ENCODE results near the gene AMOTL1.

AMOTL1 gene

GRCh38 chr11:94732617-94733281, 35.4 kb upstream of the AMOTL1 start:
- Histone ChIP-seq H3F3A (ENCODE audit: control insufficient read depth, insufficient read depth) (no peaks in the 10 kb centered on the region), H3K4me2 (ENCODE audit: low read length) (no peak overlapping the region), H3K27ac (ENCODE audit: low read depth, low read length) (no peak overlapping the region), H3K27me3 (ENCODE audit: control insufficient read depth, low read length) (no peaks in the 10 kb centered on the region), H3K4me1 (ENCODE audit: control insufficient read depth, low read length) (no peaks in the 10 kb centered on the region), H3K36me3 (ENCODE audit: control insufficient read depth, low read length) (no peaks in the 10 kb centered on the region), H3K9me2 (replicated peaks; ENCODE audit: control insufficient read depth, low read length) (no peaks in the 10 kb centered on the region), H3K4me3 (ENCODE audit: low read length) (no peak overlapping the region), H3K79me2 (ENCODE audit: control insufficient read depth, low read length) (no peaks in the 10 kb centered on the region), H3K9me3 (ENCODE audit: control insufficient read depth, insufficient read depth, low read length) (no peaks in the 10 kb centered on the region), H4K20me1 (ENCODE audit: control insufficient read depth, insufficient read depth, low read depth, low read length) (no peaks in the 10 kb centered on the region)
- no peak for TF ChIP-seq EZH2phosphoT487 (IDR thresholded peaks at IDR 0.05; ENCODE audit: borderline replicate concordance, low read length)
- no peak for TF ChIP-seq CTCF (IDR thresholded peaks at IDR 0.05; ENCODE audit: low read depth, low read length, poor library complexity, severe bottlenecking)

GRCh38 chr11:94734563-94735275, 33.4 kb upstream of the AMOTL1 start:
- H3F3A ChIP-seq (ENCODE audit: control insufficient read depth, insufficient read depth), result no peaks in the 10 kb centered on the region
- H4K20me1 ChIP-seq (ENCODE audit: control insufficient read depth, insufficient read depth, low read depth, low read length), result no peaks in the 10 kb centered on the region
- no peaks in the 10 kb centered on the region for H3K36me3 ChIP-seq (ENCODE audit: control insufficient read depth, low read length)
- no peaks in the 10 kb centered on the region for H3K9me2 ChIP-seq (replicated peaks; ENCODE audit: control insufficient read depth, low read length)
- no peak overlapping the region for H3K27ac ChIP-seq (ENCODE audit: low read depth, low read length)
- no peaks in the 10 kb centered on the region for H3K27me3 ChIP-seq (ENCODE audit: control insufficient read depth, low read length)
- no peak overlapping the region for H3K4me3 ChIP-seq (ENCODE audit: low read length)
- H3K4me1 ChIP-seq (ENCODE audit: control insufficient read depth, low read length), result no peaks in the 10 kb centered on the region
- H3K4me2 ChIP-seq (ENCODE audit: low read length), result no peak overlapping the region
- H3K9me3 ChIP-seq (ENCODE audit: control insufficient read depth, insufficient read depth, low read length), result no peaks in the 10 kb centered on the region
- TF ChIP-seq CTCF (IDR thresholded peaks at IDR 0.05; ENCODE audit: low read depth, low read length, poor library complexity, severe bottlenecking) (no peak), EZH2phosphoT487 (IDR thresholded peaks at IDR 0.05; ENCODE audit: borderline replicate concordance, low read length) (no peak)
- no peaks in the 10 kb centered on the region for H3K79me2 ChIP-seq (ENCODE audit: control insufficient read depth, low read length)

GRCh38 chr11:94735907-94736306, 32.2 kb upstream of the AMOTL1 start:
- Histone ChIP-seq H3K4me2 (ENCODE audit: low read length) (no peak overlapping the region), H3F3A (ENCODE audit: control insufficient read depth, insufficient read depth) (no peaks in the 10 kb centered on the region), H3K4me1 (ENCODE audit: control insufficient read depth, low read length) (no peaks in the 10 kb centered on the region), H3K9me3 (ENCODE audit: control insufficient read depth, insufficient read depth, low read length) (no peaks in the 10 kb centered on the region), H3K27me3 (ENCODE audit: control insufficient read depth, low read length) (no peaks in the 10 kb centered on the region), H3K9me2 (replicated peaks; ENCODE audit: control insufficient read depth, low read length) (no peaks in the 10 kb centered on the region), H3K4me3 (ENCODE audit: low read length) (no peak overlapping the region), H3K36me3 (ENCODE audit: control insufficient read depth, low read length) (no peaks in the 10 kb centered on the region), H3K27ac (ENCODE audit: low read depth, low read length) (no peak overlapping the region), H3K79me2 (ENCODE audit: control insufficient read depth, low read length) (no peaks in the 10 kb centered on the region), H4K20me1 (ENCODE audit: control insufficient read depth, insufficient read depth, low read depth, low read length) (no peaks in the 10 kb centered on the region)
- TF ChIP-seq EZH2phosphoT487 (IDR thresholded peaks at IDR 0.05; ENCODE audit: borderline replicate concordance, low read length), result no peak
- TF ChIP-seq CTCF (IDR thresholded peaks at IDR 0.05; ENCODE audit: low read depth, low read length, poor library complexity, severe bottlenecking), result no peak

All from DOHH2 (cell line).